SJCRH30 (cell line): ENCODE results near the gene USP4. TPM values are rescaled to one million over a fixed set of nuclear protein-coding genes. Genes with fewer than 3 reads are reported as not detected.
"Not testable (repeated sequence)": the region's sequence is repeated elsewhere in the genome, so short reads cannot be mapped to it uniquely, and the experiment has no call there.

Experiments used
- DNase-seq, 2 experiments: peaks; one replicate each; pipeline ENCODE4 v3.0.0-alpha.2; 2015 to 2020
- H3K27ac ChIP-seq: fragments of 250-450 bp; sonication (Bioruptor Pico); 2 replicates; pipeline ENCODE4 v1.5.1; 2020; ENCODE audit warnings: mild to moderate bottlenecking, moderate library complexity
- H3K27me3 ChIP-seq: fragments of 250-450 bp; sonication (Bioruptor Pico); 2 replicates; pipeline ENCODE4 v1.5.1; 2020; ENCODE audit warnings: mild to moderate bottlenecking, moderate library complexity
- H3K36me3 ChIP-seq: fragments of 250-450 bp; sonication (Bioruptor Pico); 2 replicates; pipeline ENCODE4 v1.5.1; 2020; ENCODE audit warnings: mild to moderate bottlenecking, moderate library complexity
- H3K4me1 ChIP-seq: fragments of 250-450 bp; sonication (Bioruptor Pico); 2 replicates; pipeline ENCODE4 v1.5.1; 2020; ENCODE audit warnings: mild to moderate bottlenecking, moderate library complexity
- H3K4me3 ChIP-seq: fragments of 250-450 bp; sonication (Bioruptor Pico); 2 replicates; pipeline ENCODE4 v1.5.1; 2020; ENCODE audit warnings: mild to moderate bottlenecking, moderate library complexity
- H3K9me3 ChIP-seq: fragments of 250-450 bp; sonication (Bioruptor Pico); replicated peaks from 2 replicates; pipeline ENCODE4 v1.5.1; 2020; ENCODE audit warnings: mild to moderate bottlenecking, moderate library complexity
- total RNA-seq: library from RNA; depleted of rRNA; stranded (reverse); fragments of >200 nt; shearing (Covaris generic); gene quantifications from 2 replicates; pipeline ENCODE4 v1.2.3, GENCODE V29; 2014

Gene USP4
- total RNA-seq, 1 experiment from 2014 or later: 10.5 TPM

- peak; percentile 96 for DNase-seq
- peak within 1 kb of the TSS; percentile 62 for H3K4me3 ChIP-seq
- peaks cover 16% of the 10 kb centered on the region for H3K4me1 ChIP-seq
- H3K27me3 ChIP-seq: no peaks in the 10 kb centered on the region
- H3K9me3 ChIP-seq: no peaks in the 10 kb centered on the region
- H3K36me3 ChIP-seq: peaks cover 49% of the 10 kb centered on the region
- H3K27ac ChIP-seq: peak within 1 kb of the TSS; percentile 82
Observed at GRCh38 chr3:49358217-49358883, 18.5 kb upstream of the USP4 start, which contains the start of gene GPX1. TSS of gene GPX1 (minus strand) at chr3:49358353. CDS start at chr3:49358278, 75 bp downstream.

- H3K4me3 ChIP-seq: peak overlapping the region; percentile 62
- H3K27ac ChIP-seq: peak overlapping the region; percentile 82
- peak; percentile 46 to 51 for DNase-seq
- H3K36me3 ChIP-seq: peaks cover 46% of the 10 kb centered on the region
- H3K9me3 ChIP-seq, H3K27me3 ChIP-seq: not testable (repeated sequence)
- peaks cover 16% of the 10 kb centered on the region for H3K4me1 ChIP-seq
Observed at GRCh38 chr3:49357443-49358216, 17.8 kb upstream of the USP4 start.

- H3K9me3 ChIP-seq, H3K27ac ChIP-seq, DNase-seq, H3K27me3 ChIP-seq: not testable (repeated sequence)
- peak overlapping the region; percentile 62 for H3K4me3 ChIP-seq
- peaks cover 40% of the 10 kb centered on the region for H3K36me3 ChIP-seq
- H3K4me1 ChIP-seq: peaks cover 16% of the 10 kb centered on the region
Observed at GRCh38 chr3:49357095-49357442, 17.2 kb upstream of the USP4 start.

- DNase-seq: no peak
- H3K9me3 ChIP-seq: no peaks in the 10 kb centered on the region
- no peak overlapping the region for H3K4me3 ChIP-seq
- H3K27ac ChIP-seq: no peak overlapping the region
- no peaks in the 10 kb centered on the region for H3K27me3 ChIP-seq
- peaks cover 11% of the 10 kb centered on the region for H3K36me3 ChIP-seq
- H3K4me1 ChIP-seq: no peaks in the 10 kb centered on the region
Observed at GRCh38 chr3:49352890-49353421, 13.1 kb upstream of the USP4 start.

- Histone ChIP-seq H3K27me3 (no peaks in the 10 kb centered on the region), H3K4me3 (no peak overlapping the region), H3K4me1 (no peaks in the 10 kb centered on the region), H3K9me3 (no peaks in the 10 kb centered on the region), H3K27ac (no peak overlapping the region), H3K36me3 (peaks cover 11% of the 10 kb centered on the region)
- no peak for DNase-seq
Observed at GRCh38 chr3:49352281-49352680, 12.4 kb upstream of the USP4 start.

GRCh38 chr3:49351521-49352011 lies 11.7 kb upstream of the USP4 start:
- DNase-seq: no peak
- no peak overlapping the region for H3K4me3 ChIP-seq
- no peaks in the 10 kb centered on the region for H3K9me3 ChIP-seq
- no peaks in the 10 kb centered on the region for H3K4me1 ChIP-seq
- H3K27me3 ChIP-seq: no peaks in the 10 kb centered on the region
- H3K36me3 ChIP-seq: peaks cover 9% of the 10 kb centered on the region
- H3K27ac ChIP-seq: no peak overlapping the region

GRCh38 chr3:49349348-49350114 lies 9.7 kb upstream of the USP4 start:
- no peaks in the 10 kb centered on the region for H3K27me3 ChIP-seq
- H3K4me3 ChIP-seq: no peak overlapping the region
- no peaks in the 10 kb centered on the region for H3K9me3 ChIP-seq
- H3K36me3 ChIP-seq: no peaks in the 10 kb centered on the region
- H3K27ac ChIP-seq: no peak overlapping the region
- DNase-seq: no peak
- H3K4me1 ChIP-seq: no peaks in the 10 kb centered on the region

- H3K4me3 ChIP-seq, H3K27ac ChIP-seq, DNase-seq, H3K27me3 ChIP-seq, H3K4me1 ChIP-seq, H3K36me3 ChIP-seq, H3K9me3 ChIP-seq: not testable (repeated sequence)
Observed at GRCh38 chr3:49348361-49348760, 8.5 kb upstream of the USP4 start.

- Histone ChIP-seq H3K27me3 (no peaks in the 10 kb centered on the region), H3K4me1 (no peaks in the 10 kb centered on the region), H3K9me3 (no peaks in the 10 kb centered on the region), H3K4me3 (no peak overlapping the region), H3K36me3 (no peaks in the 10 kb centered on the region), H3K27ac (no peak overlapping the region)
- DNase-seq: no peak
Observed at GRCh38 chr3:49346797-49347251, 7.0 kb upstream of the USP4 start.

- no peaks in the 10 kb centered on the region for H3K36me3 ChIP-seq
- H3K4me3 ChIP-seq: no peak overlapping the region
- H3K4me1 ChIP-seq: no peaks in the 10 kb centered on the region
- no peak overlapping the region for H3K27ac ChIP-seq
- H3K9me3 ChIP-seq: no peaks in the 10 kb centered on the region
- H3K27me3 ChIP-seq: no peaks in the 10 kb centered on the region
- DNase-seq: no peak
Observed at GRCh38 chr3:49343163-49343562, 3.3 kb upstream of the USP4 start.

GRCh38 chr3:49341996-49342395 lies 2.1 kb upstream of the USP4 start:
- no peaks in the 10 kb centered on the region for H3K27me3 ChIP-seq
- H3K4me1 ChIP-seq: no peaks in the 10 kb centered on the region
- no peak for DNase-seq
- no peaks in the 10 kb centered on the region for H3K36me3 ChIP-seq
- H3K4me3 ChIP-seq: no peak overlapping the region
- no peak overlapping the region for H3K27ac ChIP-seq
- no peaks in the 10 kb centered on the region for H3K9me3 ChIP-seq

GRCh38 chr3:49339581-49339940 lies 292 bp downstream of the USP4 start:
- Histone ChIP-seq H3K36me3 (peaks cover 9% of the 10 kb centered on the region), H3K27ac (peak overlapping the region; percentile 89; the same call in 1 of the 2 replicates), H3K9me3 (no peaks in the 10 kb centered on the region), H3K4me1 (no peaks in the 10 kb centered on the region), H3K4me3 (peak overlapping the region; percentile 63), H3K27me3 (no peaks in the 10 kb centered on the region)
- no peak for DNase-seq

GRCh38 chr3:49333916-49334633 lies 5.8 kb downstream of the USP4 start:
- no peaks in the 10 kb centered on the region for H3K9me3 ChIP-seq
- peaks cover 17% of the 10 kb centered on the region for H3K36me3 ChIP-seq
- no peaks in the 10 kb centered on the region for H3K27me3 ChIP-seq
- DNase-seq: no peak
- no peak overlapping the region for H3K4me3 ChIP-seq
- no peaks in the 10 kb centered on the region for H3K4me1 ChIP-seq
- H3K27ac ChIP-seq: no peak overlapping the region

- Histone ChIP-seq H3K36me3 (peaks cover 17% of the 10 kb centered on the region), H3K27ac (no peak overlapping the region), H3K9me3 (no peaks in the 10 kb centered on the region), H3K4me1 (no peaks in the 10 kb centered on the region), H3K4me3 (no peak overlapping the region), H3K27me3 (no peaks in the 10 kb centered on the region)
- DNase-seq: no peak
Observed at GRCh38 chr3:49333091-49333490, 6.8 kb downstream of the USP4 start.
